Activated T-helper 1 cell treated with Interleukin-2 at 50 U/mL for 16 hours (primary cell): ENCODE results near the gene FEM1B.

ENCODE experiments used
- DNase-seq: peaks from one replicate; pipeline ENCODE4 v3.0.0-alpha.2; 2020; ENCODE audit warnings: low read depth

FEM1B gene

GRCh38 chr15:68285259-68285980, 7.9 kb downstream of the FEM1B start:
- no peak for DNase-seq

GRCh38 chr15:68286256-68286655, 8.7 kb downstream of the FEM1B start:
- DNase-seq: no peak

DNA sequence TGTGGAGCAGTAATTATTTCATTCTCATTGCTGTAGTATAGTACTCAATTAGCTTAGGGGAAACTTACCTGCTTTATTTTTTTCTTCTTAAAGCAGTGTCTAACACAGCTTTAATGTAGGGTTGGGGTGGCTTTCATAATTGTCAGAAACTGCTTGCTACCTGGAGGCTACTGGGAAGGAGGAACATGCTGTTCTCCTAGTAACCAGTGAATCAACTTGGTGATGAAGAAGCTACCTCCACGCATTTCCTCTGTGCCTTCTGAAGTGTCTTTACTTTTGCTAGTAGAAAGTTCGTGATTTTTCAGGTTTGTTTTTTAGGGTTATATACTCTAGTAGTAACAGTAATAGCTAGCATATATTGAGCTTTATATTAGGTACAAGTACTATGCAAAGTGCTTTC, 11.5 kb downstream of the FEM1B start:
- no peak for DNase-seq

GRCh38 chr15:68289621-68290352, 12.2 kb downstream of the FEM1B start:
- no peak for DNase-seq

GRCh38 chr15:68290715-68291114, 13.2 kb downstream of the FEM1B start:
- no peak for DNase-seq

DNA sequence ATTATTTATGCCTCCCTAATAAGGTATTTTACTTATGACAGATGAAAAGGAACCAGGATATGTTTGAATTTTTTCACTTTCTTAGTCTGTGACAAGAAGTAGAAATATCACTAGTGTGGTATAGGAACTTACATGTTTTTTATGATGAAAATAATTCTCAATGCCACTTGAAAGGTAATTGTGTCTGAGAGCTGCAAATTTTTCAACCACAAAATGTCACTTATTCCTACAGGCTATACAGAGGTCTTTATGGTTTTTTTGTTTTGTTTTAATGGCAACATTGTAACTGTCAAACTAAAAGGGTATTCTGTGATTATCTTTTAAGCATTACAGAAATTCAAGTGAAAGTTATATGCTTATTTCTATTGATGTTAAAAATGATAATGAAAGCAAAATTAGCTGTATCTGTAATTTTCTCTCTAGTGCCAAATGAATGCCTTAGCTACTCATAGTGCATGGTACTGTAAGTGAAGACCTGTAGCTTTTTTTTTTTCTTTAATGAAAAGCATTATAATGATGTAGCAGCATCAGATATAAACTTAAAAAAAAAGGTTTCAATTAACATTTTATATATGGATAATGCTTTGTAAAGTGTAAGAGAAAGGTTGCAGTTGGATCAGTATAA, 14.7 kb downstream of the FEM1B start:
- DNase-seq: no peak

GRCh38 chr15:68292967-68293366, 15.4 kb downstream of the FEM1B start:
- no peak for DNase-seq

- DNase-seq: no peak
Measured at GRCh38 chr15:68295014-68295805, 17.7 kb downstream of the FEM1B start.

- DNase-seq: no peak
Measured at GRCh38 chr15:68298336-68298735, 20.8 kb downstream of the FEM1B start.

DNA sequence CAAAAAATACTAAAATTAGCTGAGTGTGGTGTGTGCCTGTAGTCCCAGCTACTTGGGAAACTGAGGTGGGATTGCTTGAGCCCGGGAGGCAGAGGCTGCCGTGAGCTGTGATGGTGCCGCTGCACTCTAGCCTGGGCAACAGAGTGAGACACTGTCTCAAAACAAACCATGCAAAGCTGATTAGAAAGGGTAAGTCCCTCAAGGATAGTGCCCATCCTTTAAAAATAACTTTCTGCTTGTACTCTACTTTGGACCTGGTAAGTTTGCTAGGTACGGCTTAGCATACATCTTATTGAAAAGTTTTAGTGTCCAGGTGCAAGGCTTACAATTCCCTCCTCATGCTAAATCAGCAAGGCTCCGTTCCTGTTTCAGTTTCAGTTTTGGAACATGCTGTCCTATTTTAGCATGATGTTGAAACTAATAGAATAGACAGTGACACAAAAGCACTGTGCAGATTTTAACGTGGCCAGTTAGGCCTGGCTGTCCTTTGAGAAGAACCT, 21.4 kb downstream of the FEM1B start:
- no peak for DNase-seq

- DNase-seq: no peak
Measured at GRCh38 chr15:68299436-68299835, 21.9 kb downstream of the FEM1B start.

- no peak for DNase-seq
Measured at GRCh38 chr15:68300115-68300940, 22.8 kb downstream of the FEM1B start.

- no peak for DNase-seq
Measured at GRCh38 chr15:68301301-68301700, 23.8 kb downstream of the FEM1B start.

- no peak for DNase-seq
Measured at GRCh38 chr15:68302729-68303128, 25.2 kb downstream of the FEM1B start.

GRCh38 chr15:68303134-68303533, 25.6 kb downstream of the FEM1B start:
- DNase-seq: no peak

- DNase-seq: no peak
Measured at GRCh38 chr15:68303560-68304436, 26.3 kb downstream of the FEM1B start.

- no peak for DNase-seq
Measured at GRCh38 chr15:68304589-68305337, 27.2 kb downstream of the FEM1B start.

DNA sequence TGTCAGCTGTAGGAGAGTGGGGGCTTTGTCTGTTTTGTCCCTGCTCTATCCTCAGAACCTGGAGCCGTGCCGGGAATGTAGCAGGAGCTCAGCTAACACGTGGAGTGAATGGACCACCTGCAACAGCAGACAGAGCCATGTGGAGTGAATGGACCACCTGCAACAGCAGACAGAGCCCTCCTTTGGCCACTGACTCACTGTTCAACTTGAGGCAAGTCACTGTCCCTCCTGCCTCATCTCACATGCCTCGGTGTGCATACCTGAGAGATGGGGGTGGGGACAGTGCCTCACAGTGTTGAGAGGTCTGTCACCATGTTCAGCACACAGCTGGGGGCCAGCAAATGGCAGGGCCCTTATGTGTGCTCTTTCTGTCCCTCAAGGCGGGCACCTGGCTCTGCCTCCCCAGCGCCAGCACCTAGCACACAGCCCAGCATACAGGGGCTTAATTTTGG, 27.9 kb downstream of the FEM1B start:
- DNase-seq: no peak

DNA sequence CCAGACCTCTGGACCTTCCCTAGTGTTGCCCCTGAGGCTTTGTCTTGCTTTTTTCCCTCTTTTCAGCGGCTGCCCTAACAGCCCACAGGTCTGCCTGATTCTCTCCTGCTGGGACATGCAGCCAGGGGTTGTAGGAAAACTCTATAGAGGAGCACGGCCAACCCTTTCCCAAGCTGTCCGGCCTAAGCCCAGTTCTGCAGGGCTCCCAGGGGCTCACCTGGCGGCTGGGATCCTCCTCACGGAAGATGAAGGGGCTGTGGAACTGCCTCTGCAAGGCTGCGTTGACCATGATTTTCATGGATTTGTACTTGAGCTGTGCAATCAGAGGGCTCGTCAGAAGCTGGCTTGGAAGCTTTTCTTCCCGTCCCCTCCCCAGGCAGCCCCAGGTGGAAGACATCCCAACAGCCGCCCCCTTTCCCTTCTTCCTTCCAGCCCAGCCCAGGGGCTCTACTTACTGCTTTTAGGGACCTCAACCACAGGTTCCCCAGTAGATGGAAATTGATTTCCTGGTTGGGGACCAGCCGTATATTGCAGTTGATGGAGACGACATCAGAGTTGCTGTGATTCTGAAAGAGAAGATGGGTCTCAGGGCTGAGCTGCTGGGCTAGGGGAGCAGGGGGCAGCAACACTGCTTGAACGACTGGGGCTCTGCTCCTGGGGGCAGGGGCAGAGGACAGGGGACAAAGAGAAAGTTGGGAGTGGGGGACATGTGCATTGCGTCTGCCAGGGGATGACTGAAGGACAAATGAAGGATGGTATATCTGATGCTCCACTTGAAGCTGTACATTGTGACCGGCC, 29.8 kb downstream of the FEM1B start:
- no peak for DNase-seq
